ENCODE measurements around the gene IL4I1. TPM values are rescaled to one million over a fixed set of nuclear protein-coding genes. Genes with fewer than 3 reads are reported as not detected.
A peak's percentile ranks its signal among the peaks of the same experiment; 100 is the strongest.

Gene IL4I1
- total RNA-seq, 1 donor from 2014 or later, result 42.3 TPM

- Mint-ChIP-seq H3K4me3 (ENCODE audit: low read depth) (peak overlapping the region; percentile 78), H3K36me3 (ENCODE audit: low read depth) (peaks cover 24% of the 10 kb centered on the region), H3K4me1 (ENCODE audit: low read depth) (peaks cover 37% of the 10 kb centered on the region), H3K9me3 (peaks cover 5% of the 10 kb centered on the region), H3K27ac (peak overlapping the region; percentile 67), H3K27me3 (ENCODE audit: low read depth) (no peaks in the 10 kb centered on the region)
- intact Hi-C loops (cut with micrococcal nuclease), result loop anchor here (1.0 kb wide), 1 partner anchor 16 kb away; the partner anchor contains the start of gene PNKP
- no peak for DNase-seq (ENCODE audit: low spot score)
Observed at GRCh38 chr19:49851456-49852259, 45.0 kb downstream of the IL4I1 start.

GRCh38 chr19:49850487-49851342, 46.0 kb downstream of the IL4I1 start, which contains the start of gene PTOV1:
PTOV1 (plus strand) TSS chr19:49851159.
- peaks cover 20% of the 10 kb centered on the region for H3K36me3 Mint-ChIP-seq (ENCODE audit: low read depth)

GRCh38 chr19:49850221-49850486, 46.5 kb downstream of the IL4I1 start:
- Mint-ChIP-seq H3K9me3 (peaks cover 5% of the 10 kb centered on the region), H3K27ac (peak overlapping the region; percentile 96), H3K4me1 (ENCODE audit: low read depth) (peaks cover 37% of the 10 kb centered on the region), H3K36me3 (ENCODE audit: low read depth) (peaks cover 15% of the 10 kb centered on the region), H3K27me3 (ENCODE audit: low read depth) (no peaks in the 10 kb centered on the region), H3K4me3 (ENCODE audit: low read depth) (peak overlapping the region; percentile 89)
- intact Hi-C loops (cut with micrococcal nuclease), result loop anchor here (1.0 kb wide), 1 partner anchor 27 kb away; the partner anchor contains the start of genes AKT1S1 and TBC1D17
- no peak for DNase-seq (ENCODE audit: low spot score)

More at GRCh38 chr19:49850487-49851342, 46.0 kb downstream of the IL4I1 start, which contains the start of gene PTOV1:
- peak within 1 kb of the TSS; percentile 96 for H3K27ac Mint-ChIP-seq
- no peaks in the 10 kb centered on the region for H3K27me3 Mint-ChIP-seq (ENCODE audit: low read depth)
- peak; percentile 84 for DNase-seq (ENCODE audit: low spot score)
- peaks cover 5% of the 10 kb centered on the region for H3K9me3 Mint-ChIP-seq
- intact Hi-C loops (cut with micrococcal nuclease), result loop anchor here (1.0 kb wide), 2 partner anchors 17 to 27 kb away; partner anchors contain the start of genes AKT1S1, PNKP and TBC1D17
- peak within 1 kb of the TSS; percentile 89 for H3K4me3 Mint-ChIP-seq (ENCODE audit: low read depth)
- H3K4me1 Mint-ChIP-seq (ENCODE audit: low read depth), result peaks cover 37% of the 10 kb centered on the region

- intact Hi-C loops (cut with micrococcal nuclease), result loop anchor here (1.0 kb wide), 1 partner anchor 28 kb away; the partner anchor contains the start of genes AKT1S1 and TBC1D17
Observed at GRCh38 chr19:49849433-49850220, 47.1 kb downstream of the IL4I1 start.

GRCh38 chr19:49848938-49849337, 47.7 kb downstream of the IL4I1 start:
- Mint-ChIP-seq H3K27ac (peak overlapping the region; percentile 52), H3K36me3 (ENCODE audit: low read depth) (peaks cover 15% of the 10 kb centered on the region), H3K4me3 (ENCODE audit: low read depth) (peak overlapping the region; percentile 67), H3K27me3 (ENCODE audit: low read depth) (no peaks in the 10 kb centered on the region), H3K9me3 (peaks cover 5% of the 10 kb centered on the region), H3K4me1 (ENCODE audit: low read depth) (peaks cover 37% of the 10 kb centered on the region)
- DNase-seq (ENCODE audit: low spot score), result no peak
- intact Hi-C loops (cut with micrococcal nuclease), result no loop called here

More at GRCh38 chr19:49849433-49850220, 47.1 kb downstream of the IL4I1 start:
- Mint-ChIP-seq H3K27me3 (ENCODE audit: low read depth) (no peaks in the 10 kb centered on the region), H3K27ac (peak overlapping the region; percentile 52), H3K36me3 (ENCODE audit: low read depth) (peaks cover 15% of the 10 kb centered on the region), H3K4me1 (ENCODE audit: low read depth) (peaks cover 37% of the 10 kb centered on the region), H3K9me3 (peaks cover 5% of the 10 kb centered on the region), H3K4me3 (ENCODE audit: low read depth) (peak overlapping the region; percentile 89)
- no peak for DNase-seq (ENCODE audit: low spot score)

- DNase-seq (ENCODE audit: low spot score), result no peak
- Mint-ChIP-seq H3K27ac (no peak overlapping the region), H3K4me1 (ENCODE audit: low read depth) (peaks cover 34% of the 10 kb centered on the region), H3K4me3 (ENCODE audit: low read depth) (no peak overlapping the region), H3K36me3 (ENCODE audit: low read depth) (peaks cover 15% of the 10 kb centered on the region), H3K9me3 (peaks cover 5% of the 10 kb centered on the region), H3K27me3 (ENCODE audit: low read depth) (no peaks in the 10 kb centered on the region)
- intact Hi-C loops (cut with micrococcal nuclease), result no loop called here
Observed at GRCh38 chr19:49847731-49848696, 48.7 kb downstream of the IL4I1 start.

- H3K4me1 Mint-ChIP-seq (ENCODE audit: low read depth), result peaks cover 24% of the 10 kb centered on the region
- peaks cover 5% of the 10 kb centered on the region for H3K9me3 Mint-ChIP-seq
- DNase-seq (ENCODE audit: low spot score), result no peak
- intact Hi-C loops (cut with micrococcal nuclease), result no loop called here
- H3K27ac Mint-ChIP-seq, result no peak overlapping the region
- H3K4me3 Mint-ChIP-seq (ENCODE audit: low read depth), result no peak overlapping the region
- H3K27me3 Mint-ChIP-seq (ENCODE audit: low read depth), result no peaks in the 10 kb centered on the region
- peaks cover 10% of the 10 kb centered on the region for H3K36me3 Mint-ChIP-seq (ENCODE audit: low read depth)
Observed at GRCh38 chr19:49846408-49846807, 50.3 kb downstream of the IL4I1 start.

GRCh38 chr19:49845414-49845813, 51.3 kb downstream of the IL4I1 start:
- no peak for DNase-seq (ENCODE audit: low spot score)
- Mint-ChIP-seq H3K4me1 (ENCODE audit: low read depth) (peaks cover 24% of the 10 kb centered on the region), H3K9me3 (peaks cover 5% of the 10 kb centered on the region), H3K4me3 (ENCODE audit: low read depth) (no peak overlapping the region), H3K36me3 (ENCODE audit: low read depth) (peaks cover 10% of the 10 kb centered on the region), H3K27me3 (ENCODE audit: low read depth) (no peaks in the 10 kb centered on the region), H3K27ac (no peak overlapping the region)
- intact Hi-C loops (cut with micrococcal nuclease), result no loop called here

- Mint-ChIP-seq H3K27ac (no peak overlapping the region), H3K4me3 (ENCODE audit: low read depth) (no peak overlapping the region), H3K36me3 (ENCODE audit: low read depth) (peaks cover 10% of the 10 kb centered on the region), H3K4me1 (ENCODE audit: low read depth) (peaks cover 16% of the 10 kb centered on the region), H3K9me3 (peaks cover 5% of the 10 kb centered on the region), H3K27me3 (ENCODE audit: low read depth) (no peaks in the 10 kb centered on the region)
- intact Hi-C loops (cut with micrococcal nuclease), result no loop called here
- DNase-seq (ENCODE audit: low spot score), result no peak
Observed at GRCh38 chr19:49844138-49845095, 52.3 kb downstream of the IL4I1 start.

GRCh38 chr19:49843265-49843664, 53.4 kb downstream of the IL4I1 start:
- DNase-seq (ENCODE audit: low spot score), result no peak
- Mint-ChIP-seq H3K4me1 (ENCODE audit: low read depth) (peaks cover 6% of the 10 kb centered on the region), H3K36me3 (ENCODE audit: low read depth) (peaks cover 13% of the 10 kb centered on the region), H3K4me3 (ENCODE audit: low read depth) (no peak overlapping the region), H3K27me3 (ENCODE audit: low read depth) (no peaks in the 10 kb centered on the region), H3K9me3 (no peaks in the 10 kb centered on the region), H3K27ac (no peak overlapping the region)
- intact Hi-C loops (cut with micrococcal nuclease), result no loop called here

Measured in activated T-helper 2 cell treated with anti-CD3 and anti-CD28 coated beads, Interferon-gamma antibody, Interleukin-2, Interleukin-4, amounts not matched to agents 10 μg/mL and 5 μg/mL and 100 μg/mL, durations not matched to agents 14 hours and 24 hours and 36 hours (primary cell).